A172 (cell line): ENCODE results near the gene HDAC8. TPM values are rescaled to one million over a fixed set of nuclear protein-coding genes. Genes with fewer than 3 reads are reported as not detected.

Source experiments
- DNase-seq: peaks from one replicate; pipeline ENCODE4 v3.0.0-alpha.2; 2015; ENCODE audit warnings: low spot score
- total RNA-seq: library from RNA; depleted of rRNA; stranded (reverse); fragments of >200 nt; shearing (Covaris generic); gene quantifications from 2 replicates; pipeline ENCODE4 v1.2.3, GENCODE V29; 2014

HDAC8 gene
- total RNA-seq, 1 experiment from 2014 or later: 32.2 TPM

- no peak for DNase-seq
These were observed 196.5 kb downstream of the HDAC8 start for GRCh38 chrX:72376124-72376523.

- no peak for DNase-seq
These were observed 199.5 kb downstream of the HDAC8 start for GRCh38 chrX:72373136-72373535.

- DNase-seq: no peak
These were observed 199.9 kb downstream of the HDAC8 start for GRCh38 chrX:72372735-72373134.

GRCh38 chrX:72371405-72371804 lies 201.2 kb downstream of the HDAC8 start:
- no peak for DNase-seq

GRCh38 chrX:72368796-72369195 lies 203.8 kb downstream of the HDAC8 start:
- no peak for DNase-seq

GRCh38 chrX:72367516-72367915 lies 205.1 kb downstream of the HDAC8 start:
- no peak for DNase-seq

GRCh38 chrX:72366701-72367454 lies 205.8 kb downstream of the HDAC8 start:
- no peak for DNase-seq

- no peak for DNase-seq
These were observed 206.5 kb downstream of the HDAC8 start for GRCh38 chrX:72366178-72366577.

- no peak for DNase-seq
These were observed 207.5 kb downstream of the HDAC8 start for GRCh38 chrX:72365126-72365525.

- DNase-seq: no peak
These were observed 212.3 kb downstream of the HDAC8 start for GRCh38 chrX:72360326-72360725.

- peak; percentile 73 for DNase-seq
These were observed 214.3 kb downstream of the HDAC8 start for GRCh38 chrX:72358313-72358712.

GRCh38 chrX:72352786-72353185 lies 219.9 kb downstream of the HDAC8 start:
- no peak for DNase-seq

GRCh38 chrX:72351606-72352334 lies 220.9 kb downstream of the HDAC8 start:
- DNase-seq: no peak

- no peak for DNase-seq
These were observed 223.5 kb downstream of the HDAC8 start for GRCh38 chrX:72349190-72349589.

- no peak for DNase-seq
These were observed 224.2 kb downstream of the HDAC8 start for GRCh38 chrX:72348247-72348979.

GRCh38 chrX:72347366-72347765 lies 225.3 kb downstream of the HDAC8 start:
- DNase-seq: no peak

GRCh38 chrX:72346302-72346949 lies 226.2 kb downstream of the HDAC8 start:
- DNase-seq: no peak

- no peak for DNase-seq
These were observed 232.0 kb downstream of the HDAC8 start for GRCh38 chrX:72340626-72341025.

GRCh38 chrX:72340041-72340440 lies 232.6 kb downstream of the HDAC8 start:
- no peak for DNase-seq

- no peak for DNase-seq
These were observed 242.5 kb downstream of the HDAC8 start for GRCh38 chrX:72330131-72330530.

GRCh38 chrX:72326605-72327300 lies 245.9 kb downstream of the HDAC8 start:
- no peak for DNase-seq
